Esophagus squamous epithelium (tissue), 4 donors: ENCODE results near the gene SSBP1.
A peak's percentile ranks its signal among the peaks of the same experiment; 100 is the strongest.

Experiments used
- POLR2A ChIP-seq, 4 donors: fragments of 450-650 bp; IDR thresholded peaks; one replicate each; pipeline ENCODE4 v1.6.1; 2017; ENCODE audit warnings: antibody characterized with exemption in 4 of 4, mild to moderate bottlenecking in 4 of 4, moderate library complexity in 3 of 4
- TF ChIP-seq, protein P1 (sequence below), 6 experiments: fragments of 450-650 bp in 4 of 6; fragments of 200-600 bp in 2 of 6; sonication (generic) in 2 of 6; IDR thresholded peaks; one replicate each; pipeline ENCODE4 v1.5.1; 2016 to 2019; ENCODE audit warnings: antibody characterized with exemption in 6 of 6, mild to moderate bottlenecking in 4 of 6, moderate library complexity in 4 of 6

- TF ChIP-seq, protein P1, sequence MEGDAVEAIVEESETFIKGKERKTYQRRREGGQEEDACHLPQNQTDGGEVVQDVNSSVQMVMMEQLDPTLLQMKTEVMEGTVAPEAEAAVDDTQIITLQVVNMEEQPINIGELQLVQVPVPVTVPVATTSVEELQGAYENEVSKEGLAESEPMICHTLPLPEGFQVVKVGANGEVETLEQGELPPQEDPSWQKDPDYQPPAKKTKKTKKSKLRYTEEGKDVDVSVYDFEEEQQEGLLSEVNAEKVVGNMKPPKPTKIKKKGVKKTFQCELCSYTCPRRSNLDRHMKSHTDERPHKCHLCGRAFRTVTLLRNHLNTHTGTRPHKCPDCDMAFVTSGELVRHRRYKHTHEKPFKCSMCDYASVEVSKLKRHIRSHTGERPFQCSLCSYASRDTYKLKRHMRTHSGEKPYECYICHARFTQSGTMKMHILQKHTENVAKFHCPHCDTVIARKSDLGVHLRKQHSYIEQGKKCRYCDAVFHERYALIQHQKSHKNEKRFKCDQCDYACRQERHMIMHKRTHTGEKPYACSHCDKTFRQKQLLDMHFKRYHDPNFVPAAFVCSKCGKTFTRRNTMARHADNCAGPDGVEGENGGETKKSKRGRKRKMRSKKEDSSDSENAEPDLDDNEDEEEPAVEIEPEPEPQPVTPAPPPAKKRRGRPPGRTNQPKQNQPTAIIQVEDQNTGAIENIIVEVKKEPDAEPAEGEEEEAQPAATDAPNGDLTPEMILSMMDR (IDR thresholded peaks at IDR 0.05) = peak; percentile 58 to 99 (median 84)
- peak in 3 of 4 donors; percentile 23 to 59 (median 29) for TF ChIP-seq POLR2A (IDR thresholded peaks at IDR 0.05)
Observed at GRCh38 chr7:141737836-141738591, at the start of gene SSBP1.
